ENCODE measurements around the gene CEP78.

Gene CEP78

DNA sequence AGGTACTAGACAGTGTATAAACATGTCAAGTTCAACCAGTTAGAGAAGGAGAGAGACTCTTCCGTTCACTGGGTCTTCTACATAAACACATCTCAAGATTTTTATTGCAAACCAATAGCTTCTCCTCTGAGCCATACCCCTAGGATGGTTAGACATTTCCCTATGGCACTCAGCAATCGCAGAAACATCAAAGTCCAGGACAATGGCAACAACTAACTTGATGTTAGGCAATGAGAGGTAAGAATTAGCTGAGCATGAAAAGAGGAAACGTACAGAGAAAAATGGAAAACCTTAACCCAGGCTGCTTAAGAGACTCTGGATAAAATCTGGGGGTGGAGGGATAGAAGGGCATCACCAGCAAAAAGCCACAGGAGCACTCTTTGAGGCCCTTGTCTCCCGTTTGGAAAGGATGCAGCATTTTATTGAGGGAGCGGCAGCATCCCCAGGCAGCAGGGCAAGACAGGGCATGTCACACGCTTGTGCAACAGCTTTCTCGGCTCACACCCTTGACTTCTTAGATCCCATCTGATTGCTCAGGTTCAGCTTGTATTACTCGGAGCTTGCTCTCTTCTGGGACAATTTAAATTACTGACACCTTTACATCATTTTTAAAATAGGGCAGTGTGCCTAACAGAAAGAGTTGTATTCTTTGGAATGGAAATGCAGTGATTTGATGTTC lies 52.5 kb downstream of the CEP78 start:
- peak; percentile 41 for DNase-seq

DNA sequence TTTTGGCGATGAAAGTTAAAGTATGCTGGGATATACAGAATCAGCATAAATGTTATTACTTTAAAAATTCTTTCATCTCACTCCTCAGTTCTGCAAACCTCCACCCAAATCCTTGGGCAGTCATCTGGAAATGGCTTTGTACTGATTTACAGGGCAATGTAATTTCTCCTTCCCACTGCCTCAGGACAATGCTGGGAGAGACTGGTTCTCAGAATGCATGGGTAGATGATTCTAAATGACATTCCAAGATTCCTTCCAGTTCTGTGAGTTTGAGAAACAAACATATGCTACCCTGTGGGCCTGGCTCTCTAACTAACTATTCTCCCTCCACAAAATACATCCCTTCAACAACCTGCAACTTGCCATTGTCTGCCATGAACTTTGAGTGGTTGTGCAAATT lies 53.6 kb downstream of the CEP78 start:
- no peak for DNase-seq

DNA sequence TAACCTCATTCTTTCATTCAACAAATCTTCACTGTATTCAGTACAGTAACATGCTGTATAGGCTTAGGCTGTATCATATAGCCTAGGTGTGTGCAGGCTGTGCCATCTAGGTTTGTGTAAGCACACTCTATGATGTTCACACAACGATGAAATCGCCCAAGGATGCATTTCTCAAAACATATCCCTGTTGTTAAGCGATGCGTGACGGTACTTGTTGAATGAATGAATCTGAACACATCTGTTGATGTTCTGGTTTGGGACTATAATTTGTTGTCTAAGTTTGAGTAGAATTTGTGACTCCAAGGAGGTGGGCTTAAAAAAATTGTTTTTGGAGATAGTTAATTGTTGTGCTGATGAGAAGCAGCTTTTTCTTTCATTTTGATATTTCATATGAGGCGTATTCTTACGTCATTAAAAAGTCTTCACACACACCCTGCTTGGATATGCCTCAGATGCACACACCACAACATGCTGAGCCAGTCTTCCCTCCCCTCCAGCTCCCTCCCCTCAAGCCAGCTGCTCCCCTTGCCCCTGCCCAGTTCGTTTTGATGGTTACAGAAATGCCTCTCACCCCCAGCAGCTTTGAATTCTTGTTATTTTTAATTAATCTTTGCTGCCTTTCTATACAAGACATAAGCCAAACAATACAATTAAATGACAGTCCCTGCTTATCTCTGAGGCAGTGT lies 55.5 kb downstream of the CEP78 start:
- DNase-seq = peak; percentile 71

GRCh38 chr9:78292026-78292425 lies 56.2 kb downstream of the CEP78 start:
- DNase-seq = no peak

- no peak for DNase-seq
Observed at GRCh38 chr9:78292716-78293497, 57.0 kb downstream of the CEP78 start.

GRCh38 chr9:78294290-78295176 lies 58.7 kb downstream of the CEP78 start:
- DNase-seq = no peak

- no peak for DNase-seq
Observed at GRCh38 chr9:78295177-78295575, 59.3 kb downstream of the CEP78 start.

DNA sequence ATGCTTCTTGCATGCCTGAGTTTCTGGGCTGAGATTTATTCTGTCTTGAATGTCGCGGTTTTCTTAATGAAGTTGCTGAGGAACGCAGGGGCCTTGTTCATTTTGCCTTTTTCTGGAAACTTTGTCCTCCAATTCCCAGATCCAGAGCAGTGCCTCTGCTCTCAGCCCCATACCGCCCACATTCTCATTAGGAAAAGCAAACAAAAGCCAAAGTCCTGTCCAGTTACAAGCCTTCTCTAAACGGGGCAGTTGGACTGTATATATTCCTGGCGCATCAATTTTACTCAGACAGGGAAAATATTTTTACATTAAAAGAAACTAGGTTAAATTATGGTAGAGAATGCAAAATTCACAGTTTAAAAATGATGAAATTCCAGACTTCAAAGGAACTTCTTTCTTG lies 59.9 kb downstream of the CEP78 start:
- DNase-seq = no peak

DNA sequence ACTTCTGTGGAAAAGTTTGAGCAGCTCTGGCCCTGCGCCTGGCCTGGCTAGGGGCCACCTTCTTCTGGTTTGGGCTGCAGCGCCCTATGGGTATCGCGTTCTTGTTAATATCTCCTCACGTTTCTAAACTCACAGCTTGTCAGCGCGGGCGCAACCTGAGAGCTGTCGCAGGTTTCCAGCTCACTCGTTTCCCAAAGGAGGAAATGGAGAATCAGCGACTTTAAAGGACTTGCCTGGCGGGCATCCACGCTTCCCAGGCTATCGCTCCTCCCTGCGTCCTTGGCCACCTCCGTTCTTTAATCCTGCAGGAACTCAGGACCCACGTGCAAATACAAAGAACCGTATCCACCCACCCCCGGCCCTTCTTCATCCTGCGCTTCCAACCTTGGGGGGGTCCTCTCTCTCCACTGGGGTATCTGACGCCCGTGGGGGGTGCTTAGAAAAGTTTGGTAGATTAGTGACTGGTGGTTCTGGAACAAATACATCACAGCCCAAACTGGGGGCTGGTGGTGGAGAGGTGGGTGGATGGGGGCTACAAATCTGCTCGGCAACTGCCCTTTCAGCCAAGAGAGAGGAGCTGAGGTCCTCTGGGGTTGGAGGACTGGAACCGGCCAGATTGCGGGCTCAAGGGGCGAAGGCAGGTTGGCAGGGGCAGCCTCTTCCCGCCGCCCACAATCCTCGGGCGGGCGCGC lies 60.5 kb downstream of the CEP78 start:
- peak; percentile 14 for DNase-seq

GRCh38 chr9:78296893-78297671 lies 61.2 kb downstream of the CEP78 start, which contains the start of gene PSAT1:
PSAT1 (plus strand) TSS chr9:78297125; CDS start chr9:78297211, 86 bp downstream.
- DNase-seq = peak; percentile 82

DNA sequence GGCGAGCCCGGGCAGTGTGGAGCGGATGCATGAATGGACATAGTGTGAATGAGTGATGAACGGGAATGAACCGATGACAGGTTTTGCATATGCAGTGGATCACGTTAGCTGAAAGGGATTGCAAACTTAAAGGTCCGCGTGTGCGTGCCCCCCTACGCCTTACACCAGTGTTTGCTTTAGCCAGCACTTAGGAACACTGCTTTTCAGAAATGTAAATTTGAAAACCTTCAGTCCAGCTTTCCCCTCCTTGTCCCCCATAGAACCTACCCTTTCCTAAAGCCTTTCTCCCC lies 61.7 kb downstream of the CEP78 start:
- DNase-seq = no peak

DNA sequence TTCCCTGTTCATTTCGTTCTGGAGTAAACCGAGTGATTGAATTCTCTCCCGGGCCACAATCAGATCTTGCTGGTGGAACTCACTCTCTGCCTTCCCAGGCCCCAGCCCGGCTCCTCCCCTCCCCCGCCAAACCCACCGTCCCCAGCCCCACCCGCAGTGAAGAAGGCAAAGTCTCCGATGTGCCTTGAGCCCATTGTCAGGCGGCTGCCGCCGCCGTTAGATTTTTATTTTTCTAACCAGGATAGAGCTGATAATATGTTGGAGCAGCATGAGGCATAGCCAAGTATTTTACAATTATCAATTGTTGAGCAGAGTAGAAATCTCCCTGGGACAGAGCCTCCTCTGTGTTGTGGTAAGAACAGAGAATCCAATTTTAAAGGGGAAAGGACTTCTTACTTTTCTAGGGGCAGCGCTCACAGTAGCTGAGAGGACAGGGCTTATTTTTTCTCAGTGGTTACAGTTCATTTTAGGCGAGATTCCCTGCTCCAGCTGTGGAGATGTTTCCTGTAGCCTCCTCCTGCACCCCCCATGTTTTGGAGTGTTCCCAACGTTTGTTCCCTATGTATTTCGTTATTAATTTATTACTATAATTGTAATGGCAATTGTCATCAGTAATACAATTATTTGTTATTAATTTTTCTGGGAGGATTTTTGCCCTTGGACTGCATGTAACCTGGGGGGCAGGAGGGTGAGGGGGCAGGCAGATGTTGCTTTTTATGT lies 62.3 kb downstream of the CEP78 start:
- DNase-seq = no peak

GRCh38 chr9:78300209-78300608 lies 64.3 kb downstream of the CEP78 start:
- no peak for DNase-seq

DNA sequence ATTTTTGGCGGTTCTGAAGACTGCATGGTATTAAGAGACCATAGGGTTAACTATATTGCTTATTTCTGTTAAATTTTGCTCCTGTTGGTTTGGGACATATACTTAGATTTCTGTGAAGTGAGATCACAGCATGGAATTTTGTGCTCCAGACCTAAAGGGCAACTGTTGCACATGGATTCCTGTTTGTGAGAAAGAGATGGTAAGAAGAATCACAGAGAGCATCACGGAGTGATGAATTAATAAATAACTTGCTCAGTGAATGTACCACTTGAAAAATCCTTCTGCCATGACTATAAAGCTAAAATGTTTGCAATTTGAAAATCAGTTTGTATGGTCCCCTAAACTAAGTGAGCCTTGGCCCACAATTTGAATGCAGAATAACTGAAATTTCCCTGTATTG lies 65.6 kb downstream of the CEP78 start:
- no peak for DNase-seq

DNA sequence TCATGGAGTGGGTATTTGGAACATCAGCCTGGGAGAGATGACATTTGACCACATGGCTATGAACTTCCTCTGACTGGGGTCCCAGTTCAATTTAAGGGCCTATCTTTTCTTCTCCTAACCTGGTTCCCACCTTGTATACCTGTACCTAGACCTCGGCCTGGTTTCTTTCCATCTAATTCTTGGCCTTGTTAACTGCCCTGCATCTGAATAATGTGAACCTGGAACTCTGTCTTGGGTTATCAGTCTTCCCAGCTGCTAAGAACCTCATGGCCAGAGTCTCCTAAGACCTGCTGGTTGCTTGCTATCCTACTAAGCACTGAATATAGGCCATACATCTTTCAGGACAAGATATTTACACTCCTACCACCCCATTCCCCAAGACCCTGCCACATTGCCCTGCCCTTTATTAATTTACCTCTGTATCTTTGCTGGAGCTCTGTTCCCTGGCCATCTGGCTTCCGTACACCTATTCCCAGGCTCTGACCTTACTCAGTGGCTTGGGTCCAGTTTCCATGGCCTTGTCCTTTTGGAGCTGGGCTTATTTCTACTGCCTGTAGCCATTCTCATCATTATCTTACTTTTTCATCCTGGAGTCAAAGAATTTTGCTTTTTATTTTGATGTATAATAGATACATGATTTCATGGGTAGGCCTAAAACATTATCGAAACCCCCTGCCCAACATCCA lies 67.6 kb downstream of the CEP78 start:
- DNase-seq = no peak

GRCh38 chr9:78304357-78304756 lies 68.5 kb downstream of the CEP78 start:
- no peak for DNase-seq

GRCh38 chr9:78306222-78307076 lies 70.6 kb downstream of the CEP78 start:
- no peak for DNase-seq

- no peak for DNase-seq
Observed at GRCh38 chr9:78307360-78307759, 71.5 kb downstream of the CEP78 start.

DNA sequence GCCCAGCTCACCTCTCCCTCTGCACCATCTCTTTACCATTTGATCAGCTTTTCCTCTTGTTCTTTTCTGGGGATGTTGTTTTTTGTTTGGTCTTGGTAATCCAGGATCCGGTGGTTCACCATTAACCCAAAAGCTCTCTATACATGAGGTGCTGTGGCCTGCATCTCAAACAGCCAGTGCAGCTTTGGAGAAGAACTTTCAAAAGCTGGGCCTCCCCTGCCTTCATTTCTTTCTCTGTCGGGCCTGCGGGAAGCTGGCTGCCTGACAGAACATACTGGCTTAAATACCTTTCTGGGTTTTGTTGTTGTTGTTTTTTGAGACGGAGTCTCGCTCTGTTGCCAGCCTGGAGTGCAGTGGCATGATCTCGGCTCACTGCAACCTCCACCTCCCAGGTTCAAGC lies 73.2 kb downstream of the CEP78 start:
- no peak for DNase-seq
